Stimulated activated CD8-positive, alpha-beta memory T cell treated with anti-CD3 and anti-CD28 coated beads, Interleukin-12 subunit alpha, Interleukin-12 subunit beta, amount 100 ng/mL, for 24 hours (primary cell): ENCODE measurements around the gene SCAND1.

Experiments
- DNase-seq: peaks from one replicate; pipeline ENCODE4 v3.0.0-alpha.2; 2020; ENCODE audit errors: extremely low read depth

Gene SCAND1

GRCh38 chr20:35904982-35905663 is 49.2 kb downstream of the SCAND1 start:
- DNase-seq, result no peak

GRCh38 chr20:35903843-35904242 is 50.5 kb downstream of the SCAND1 start:
- DNase-seq, result no peak
